GM12878 (cell line): ENCODE results near the gene LDB3. TPM values are rescaled to one million over a fixed set of nuclear protein-coding genes. Genes with fewer than 3 reads are reported as not detected.

Source experiments
- ATAC-seq: fragments of 200-7000 bp; cut with Tn5 transposase; 3 replicates; pipeline ENCODE4 v1.9.1; 2020; ENCODE audit warnings: mild to moderate bottlenecking, moderate library complexity
- BruUV-seq: library from RNA; stranded (reverse); fragments of 400-500 nt; replicated peaks from 2 replicates; lab custom pipeline; 2021; lab: Mats Ljungman, UMichigan
- CTCF ChIA-PET: fragments of 300-600 bp; sonication (Branson Sonifier 250); formaldehyde crosslinking; extraction: SDS; loops from one replicate; lab custom pipeline; 2021; ENCODE audit warnings: inconsistent platforms; lab: Yijun Ruan, JAX
- POLR2A ChIA-PET: fragments of 350-600 bp; formaldehyde crosslinking; extraction: SDS; loops from one replicate; lab custom pipeline; 2021; ENCODE audit warnings: inconsistent platforms; lab: Charles Lee
- RAD21 ChIA-PET: fragments of 300-600 bp; sonication (Branson Sonifier 250); formaldehyde crosslinking; loops from one replicate; lab custom pipeline; 2023; ENCODE audit warnings: antibody characterized with exemption; ENCODE audit not compliant: unreplicated experiment; lab: Charles Lee
- SMC1A ChIA-PET: fragments of 300-600 bp; sonication (Branson Sonifier 250); formaldehyde crosslinking; loops from one replicate; lab custom pipeline; 2023; ENCODE audit not compliant: unreplicated experiment, uncharacterized antibody; lab: Charles Lee
- DNase-seq: peaks from one replicate; pipeline ENCODE4 v3.0.0-alpha.2; 2011; ENCODE audit warnings: low read depth, low spot score
- FAIRE-seq: peaks from 3 replicates; lab custom pipeline; 2011; peaks lifted over from hg19 to GRCh38; lab: Jason Lieb, UNC
- H2AFZ ChIP-seq: 2 replicates; pipeline ENCODE4 v1.6.0; 2011; ENCODE audit warnings: low read depth, low read length, control low read depth; ENCODE audit not compliant: control insufficient read depth
- H3K27ac ChIP-seq: 2 replicates; pipeline ENCODE4 v1.5.1; 2011; ENCODE audit warnings: control low read depth; ENCODE audit not compliant: control insufficient read depth, insufficient read depth
- H3K27me3 ChIP-seq, 2 experiments: replicated peaks in 1 of 2; 2 replicates each; pipeline versions ENCODE4 v1.6.0 to v1.6.1; 2011; ENCODE audit warnings: low read length in 1 of 2; ENCODE audit not compliant: control insufficient read depth in 2 of 2, insufficient read depth in 2 of 2
- H3K36me3 ChIP-seq, 2 experiments: 2 replicates each; pipeline ENCODE4 v1.5.1; 2011; ENCODE audit warnings: low read length in 1 of 2; ENCODE audit not compliant: control insufficient read depth in 2 of 2, insufficient read depth in 2 of 2
- H3K4me1 ChIP-seq: 2 replicates; pipeline ENCODE4 v1.6.1; 2011; ENCODE audit warnings: mild to moderate bottlenecking, low read length, moderate library complexity, mixed read lengths; ENCODE audit not compliant: control insufficient read depth, insufficient read depth
- H3K4me2 ChIP-seq: 2 replicates; pipeline ENCODE4 v1.6.0; 2011; ENCODE audit warnings: control low read depth; ENCODE audit not compliant: control insufficient read depth, insufficient read depth
- H3K4me3 ChIP-seq: fragments of 200-600 bp; sonication (generic); 2 replicates; pipeline ENCODE4 v1.5.1; 2016
- H3K79me2 ChIP-seq: 2 replicates; pipeline ENCODE4 v1.6.0; 2011; ENCODE audit warnings: low read length; ENCODE audit not compliant: control insufficient read depth, insufficient read depth
- H3K9ac ChIP-seq: 2 replicates; pipeline ENCODE4 v1.8.0; 2011; ENCODE audit warnings: low read length, control low read depth, mixed read lengths; ENCODE audit not compliant: control insufficient read depth, insufficient read depth
- H3K9me3 ChIP-seq: replicated peaks from 3 replicates; pipeline ENCODE4 v1.5.1; 2011; ENCODE audit warnings: mild to moderate bottlenecking, low read length; ENCODE audit not compliant: control insufficient read depth, insufficient read depth
- H4K20me1 ChIP-seq: 2 replicates; pipeline ENCODE4 v1.6.0; 2011; ENCODE audit not compliant: control insufficient read depth, insufficient read depth
- CREM ChIP-seq: IDR thresholded peaks from 2 replicates; pipeline ENCODE4 v1.6.1; 2014; ENCODE audit warnings: antibody characterized with exemption, low read depth
- FOS ChIP-seq: IDR thresholded peaks from 3 replicates; pipeline ENCODE4 v1.6.1; 2011; ENCODE audit warnings: borderline replicate concordance; ENCODE audit not compliant: insufficient read length; ENCODE audit errors: extremely low read depth
- JUND ChIP-seq: IDR thresholded peaks from 2 replicates; pipeline ENCODE4 v1.6.1; 2012; ENCODE audit warnings: low read depth, mild to moderate bottlenecking, low read length, improper control_type of control experiment, moderate library complexity
- MXI1 ChIP-seq: fragments of 150-350 bp; IDR thresholded peaks from 2 replicates; pipeline ENCODE4 v1.6.1; 2011; ENCODE audit warnings: low read depth, mild to moderate bottlenecking, inconsistent platforms, low read length, improper control_type of control experiment
- SMC3 ChIP-seq: IDR thresholded peaks from 2 replicates; pipeline ENCODE4 v1.6.1; 2011; ENCODE audit warnings: low read length, improper control_type of control experiment, borderline replicate concordance
- SREBF1 ChIP-seq: IDR thresholded peaks from 2 replicates; pipeline ENCODE4 v1.6.1; 2012; ENCODE audit warnings: mild to moderate bottlenecking, low read length
- TARDBP ChIP-seq: IDR thresholded peaks from 2 replicates; pipeline ENCODE4 v1.6.1; 2016; ENCODE audit warnings: borderline replicate concordance
- TBL1XR1 ChIP-seq: IDR thresholded peaks from 2 replicates; pipeline ENCODE4 v1.6.1; 2012; ENCODE audit warnings: low read depth, low read length, improper control_type of control experiment
- WGBS: methylation state at CpG from one replicate; pipeline ENCODE4 v1.1.6; 2016; ENCODE audit warnings: low lambda C conversion rate; ENCODE audit not compliant: insufficient replicate concordance, insufficient coverage; ENCODE audit errors: missing lambda C conversion rate; 5-methylcytosine and 5-hydroxymethylcytosine counted together
- in situ Hi-C: fragments of 300-500 bp; cut with MboI; formaldehyde crosslinking; loops from 9 replicates; pipeline ENCODE4 v1.14.3; 2018; ENCODE audit warnings: mixed read lengths
- intact Hi-C: fragments of 100-400 bp; cut with micrococcal nuclease; formaldehyde crosslinking; loops from one replicate; pipeline ENCODE4 v1.14.2; 2022; ENCODE audit not compliant: unreplicated experiment
- polyA plus RNA-seq, 11 experiments: library from polyadenylated mRNA; depleted of rRNA in 4 of 11; unstranded in 6 of 11; stranded (reverse) in 5 of 11; fragments of >200 nt; fragmentation: Nextera tagmentation in 4 of 11; fragmentation: Illumina TruSeq in 1 of 11; extraction: Ambion mirVana in 4 of 11; extraction: Trizol in 1 of 11; gene quantifications; 1 replicate in 1 of 11; 2 replicates in 10 of 11; pipeline versions ENCODE4 v1.2.1 to v1.2.3, GENCODE V29; 2011 to 2016; ENCODE audit warnings: inconsistent platforms in 2 of 11, missing spikeins in 2 of 11, low read depth in 1 of 11
- total RNA-seq, 4 experiments: library from RNA; depleted of rRNA in 3 of 4; stranded (reverse); fragments of >200 nt in 3 of 4; fragmentation: Illumina TruSeq in 1 of 4; extraction: Trizol in 1 of 4; gene quantifications; 2 replicates each; pipeline versions ENCODE4 v1.2.1 to v1.2.3, GENCODE V29; 2013 to 2021
- TF ChIP-seq, protein P1 (sequence below): IDR thresholded peaks from 2 replicates; pipeline ENCODE4 v1.6.1; 2012; ENCODE audit warnings: low read depth, low read length, improper control_type of control experiment

Gene LDB3
- total and polyA plus RNA-seq, 10 of the 15 experiments (the other 5 are each of a cell fraction or from before 2014, with no cell fraction given) = 0.02 to 0.07 (median 0.04) TPM; not detected in 1

DNA sequence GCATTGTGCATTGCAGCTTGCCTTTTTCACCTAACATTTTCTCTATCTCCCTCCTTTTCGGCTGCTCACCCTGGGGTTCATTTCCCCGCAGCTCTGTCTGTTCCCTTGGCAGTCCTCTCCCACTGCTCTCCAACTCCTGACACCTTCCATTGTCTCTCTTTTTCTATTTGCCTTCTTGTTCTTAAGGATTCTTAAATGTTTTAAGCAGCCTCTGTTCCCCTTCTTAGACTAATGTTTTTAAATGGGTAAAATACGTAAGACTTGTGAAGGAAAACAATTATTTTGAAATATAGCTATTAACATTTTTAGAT is 107.5 kb downstream of the LDB3 start:
- H3K9me3 ChIP-seq = peaks cover 3% of the 10 kb centered on the region; the same call in 2 of the 3 replicates
- no peak overlapping the region for H3K9ac ChIP-seq
- CTCF ChIA-PET = interaction anchor here (0.8 kb wide), 1 partner anchor 10 kb away, joined by 3 read pairs; no protein-coding TSS in a partner anchor
- H4K20me1 ChIP-seq = no peaks in the 10 kb centered on the region
- WGBS = 91% methylated on average over 3 of the region's 3 CpGs
- RAD21 ChIA-PET = no interaction called here
- H3K27ac ChIP-seq = no peak overlapping the region; the same call in 1 of the 2 replicates
- H3K79me2 ChIP-seq = peaks cover 35% of the 10 kb centered on the region
- no peak overlapping the region for H3K4me2 ChIP-seq
- no peak overlapping the region for H2AFZ ChIP-seq
- in situ Hi-C loops (no loop called here), intact Hi-C loops (no loop called here)
- H3K36me3 ChIP-seq = no peaks in the 10 kb centered on the region
- DNase-seq (no peak), ATAC-seq (no peak), FAIRE-seq (no peak)
- H3K27me3 ChIP-seq = no peaks in the 10 kb centered on the region
- H3K4me1 ChIP-seq = peaks cover 27% of the 10 kb centered on the region
- SMC1A ChIA-PET = interaction anchor here (1.0 kb wide), 2 partner anchors 10 to 125 kb away, joined by 4 read pairs; no protein-coding TSS in a partner anchor
- TF ChIP-seq TBL1XR1 (no peak), SREBF1 (no peak), JUND (no peak)
- H3K4me3 ChIP-seq = no peak overlapping the region
- POLR2A ChIA-PET = interaction anchor here (0.6 kb wide), 1 partner anchor 74 kb away, joined by 5 read pairs; no protein-coding TSS in a partner anchor
- BruUV-seq = no TSS peak

DNA sequence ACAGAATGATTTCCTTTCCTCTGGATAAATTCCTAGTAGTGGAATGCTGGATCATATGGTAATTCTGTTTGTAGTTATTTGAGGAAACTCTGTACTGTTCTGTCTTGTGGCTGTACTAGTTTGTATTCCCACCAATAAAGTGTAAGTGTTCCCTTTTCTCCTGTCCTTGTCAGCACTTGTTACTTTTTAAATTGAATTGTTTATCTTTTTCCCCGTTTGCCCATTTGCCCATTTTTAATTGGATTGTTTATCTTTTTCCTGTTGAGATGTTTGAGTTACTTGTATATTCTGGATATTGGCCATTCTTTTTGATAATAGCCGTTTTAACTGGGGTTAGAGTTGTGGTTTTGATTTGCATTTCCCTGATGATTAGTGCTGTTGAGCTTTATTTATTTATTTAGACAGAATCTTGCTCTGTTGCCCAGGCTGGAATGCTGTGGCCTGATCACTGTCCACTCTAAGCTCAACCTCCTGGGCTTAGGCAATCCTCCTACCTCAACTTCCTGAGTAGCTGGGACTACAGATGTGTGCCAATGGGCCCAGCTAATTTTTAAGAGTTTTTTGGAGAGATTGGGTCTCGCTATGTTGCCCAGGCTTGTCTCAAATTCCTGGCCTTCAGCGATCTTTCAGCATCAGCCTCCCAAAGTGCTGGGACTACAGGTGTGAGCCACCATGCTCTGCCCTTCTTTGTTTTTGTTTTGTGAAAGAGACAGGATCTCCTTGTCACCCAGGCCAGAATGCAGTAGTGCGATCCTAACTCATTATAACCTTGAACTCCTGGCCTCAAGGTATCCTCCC is 111.1 kb downstream of the LDB3 start:
- H3K4me1 ChIP-seq = peaks cover 39% of the 10 kb centered on the region
- H3K4me2 ChIP-seq = no peak overlapping the region
- H3K9ac ChIP-seq = no peak overlapping the region
- no TSS peak for BruUV-seq
- FAIRE-seq (no peak), ATAC-seq (no peak), DNase-seq (no peak)
- H3K4me3 ChIP-seq = no peak overlapping the region
- H3K27ac ChIP-seq = no peak overlapping the region
- H2AFZ ChIP-seq = no peak overlapping the region
- no peaks in the 10 kb centered on the region for H4K20me1 ChIP-seq
- ChIA-PET CTCF (interaction anchor here (1.3 kb wide), 1 partner anchor 9 kb away, joined by 3 read pairs; no protein-coding TSS in a partner anchor), SMC1A (interaction anchor here (0.7 to 2.8 kb wide), 4 partner anchors 9 to 73 kb away, joined by 3 to 8 read pairs (median 4); no protein-coding TSS in a partner anchor), RAD21 (interaction anchor here (0.7 kb wide), 1 partner anchor 8 kb away, joined by 3 read pairs; no protein-coding TSS in a partner anchor), POLR2A (interaction anchor here (0.6 to 1.0 kb wide), 3 partner anchors 8 to 192 kb away, joined by 3 read pairs; no protein-coding TSS in a partner anchor)
- H3K27me3 ChIP-seq = no peaks in the 10 kb centered on the region
- WGBS = 65% methylated on average over 5 of the region's 5 CpGs
- no peak for TF ChIP-seq SMC3
- no peak for TF ChIP-seq CREM
- TF ChIP-seq FOS = no peak
- no peak for TF ChIP-seq TARDBP
- TF ChIP-seq, protein P1, sequence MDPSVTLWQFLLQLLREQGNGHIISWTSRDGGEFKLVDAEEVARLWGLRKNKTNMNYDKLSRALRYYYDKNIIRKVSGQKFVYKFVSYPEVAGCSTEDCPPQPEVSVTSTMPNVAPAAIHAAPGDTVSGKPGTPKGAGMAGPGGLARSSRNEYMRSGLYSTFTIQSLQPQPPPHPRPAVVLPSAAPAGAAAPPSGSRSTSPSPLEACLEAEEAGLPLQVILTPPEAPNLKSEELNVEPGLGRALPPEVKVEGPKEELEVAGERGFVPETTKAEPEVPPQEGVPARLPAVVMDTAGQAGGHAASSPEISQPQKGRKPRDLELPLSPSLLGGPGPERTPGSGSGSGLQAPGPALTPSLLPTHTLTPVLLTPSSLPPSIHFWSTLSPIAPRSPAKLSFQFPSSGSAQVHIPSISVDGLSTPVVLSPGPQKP = no peak
- TF ChIP-seq MXI1 = no peak
- H3K79me2 ChIP-seq = peaks cover 44% of the 10 kb centered on the region
- in situ Hi-C loops (no loop called here), intact Hi-C loops (no loop called here)
- no peaks in the 10 kb centered on the region for H3K36me3 ChIP-seq
- peaks cover 4% of the 10 kb centered on the region; the same call in 2 of the 3 replicates for H3K9me3 ChIP-seq
